HL-60 (cell line): ENCODE measurements around the gene VAV2.

Source experiments
- DNase-seq, 2 experiments: peaks; one replicate each; pipeline ENCODE4 v3.0.0-alpha.2; 2010 to 2020; ENCODE audit warnings: low read depth in 1 of 2, low spot score in 1 of 2
- H3K27ac ChIP-seq: fragments of 250-450 bp; sonication (Bioruptor Pico); replicated peaks from 2 replicates; pipeline ENCODE4 v1.5.1; 2020; ENCODE audit warnings: mild to moderate bottlenecking, moderate library complexity
- H3K27me3 ChIP-seq: fragments of 250-450 bp; sonication (Bioruptor Pico); 2 replicates; pipeline ENCODE4 v1.5.1; 2021; ENCODE audit warnings: mild to moderate bottlenecking, moderate library complexity; ENCODE audit not compliant: insufficient read depth, poor library complexity, severe bottlenecking
- H3K4me3 ChIP-seq: replicated peaks from 2 replicates; pipeline ENCODE4 v1.5.1; 2011; ENCODE audit warnings: mild to moderate bottlenecking, control low read depth, low read length; ENCODE audit not compliant: insufficient read depth
- GABPA ChIP-seq: IDR thresholded peaks from 2 replicates; pipeline ENCODE4 v1.6.1; 2012; ENCODE audit warnings: low read depth
- POLR2AphosphoS5 ChIP-seq: IDR thresholded peaks from 2 replicates; pipeline ENCODE4 v1.6.1; 2012; ENCODE audit warnings: low read depth
- SPI1 ChIP-seq: IDR thresholded peaks from 2 replicates; pipeline ENCODE4 v1.6.1; 2012; ENCODE audit warnings: low read depth, mild to moderate bottlenecking, borderline replicate concordance
- TF ChIP-seq, protein P1 (sequence below): IDR thresholded peaks from one replicate; pipeline ENCODE4 v1.5.1; 2011; ENCODE audit warnings: low read length, control low read depth, inconsistent platforms; ENCODE audit not compliant: insufficient read depth
- TF ChIP-seq, protein P2 (sequence below): IDR thresholded peaks from 2 replicates; pipeline ENCODE4 v1.6.1; 2012; ENCODE audit warnings: low read depth; ENCODE audit not compliant: insufficient replicate concordance

VAV2 gene

DNA sequence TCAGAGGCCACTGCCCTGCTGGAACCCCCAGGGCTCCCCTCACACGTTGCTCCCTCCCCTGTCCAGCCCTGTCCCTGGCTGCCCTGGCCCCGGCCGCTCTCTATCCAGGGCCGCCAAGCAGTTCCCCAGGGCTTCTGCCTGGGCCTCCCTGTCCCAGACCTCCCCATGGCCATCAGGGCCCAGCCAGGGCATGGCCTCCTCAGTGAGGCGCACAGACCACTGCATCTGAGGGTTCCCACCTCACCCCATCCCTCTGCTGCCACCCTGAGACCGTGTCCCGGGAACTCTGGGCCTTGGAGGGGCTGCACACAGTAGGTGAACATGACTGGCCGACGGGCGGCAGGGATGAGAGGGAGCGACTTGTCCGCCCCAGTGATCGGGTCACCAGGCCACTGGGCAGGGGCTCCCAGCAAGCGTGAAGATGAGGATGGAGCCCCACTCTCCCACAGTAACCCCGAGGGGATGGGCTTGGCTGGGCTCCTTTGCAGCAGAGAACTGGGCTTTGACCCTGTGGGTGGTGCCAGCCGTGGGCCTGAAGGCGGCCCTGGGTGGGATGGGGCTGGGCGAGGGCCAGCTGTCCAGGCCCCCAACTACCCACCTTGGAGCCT lies 145.5 kb downstream of the VAV2 start:
- Histone ChIP-seq H3K27me3 (peaks cover 2% of the 10 kb centered on the region), H3K4me3 (no peak overlapping the region), H3K27ac (no peak overlapping the region)
- TF ChIP-seq, protein P1, sequence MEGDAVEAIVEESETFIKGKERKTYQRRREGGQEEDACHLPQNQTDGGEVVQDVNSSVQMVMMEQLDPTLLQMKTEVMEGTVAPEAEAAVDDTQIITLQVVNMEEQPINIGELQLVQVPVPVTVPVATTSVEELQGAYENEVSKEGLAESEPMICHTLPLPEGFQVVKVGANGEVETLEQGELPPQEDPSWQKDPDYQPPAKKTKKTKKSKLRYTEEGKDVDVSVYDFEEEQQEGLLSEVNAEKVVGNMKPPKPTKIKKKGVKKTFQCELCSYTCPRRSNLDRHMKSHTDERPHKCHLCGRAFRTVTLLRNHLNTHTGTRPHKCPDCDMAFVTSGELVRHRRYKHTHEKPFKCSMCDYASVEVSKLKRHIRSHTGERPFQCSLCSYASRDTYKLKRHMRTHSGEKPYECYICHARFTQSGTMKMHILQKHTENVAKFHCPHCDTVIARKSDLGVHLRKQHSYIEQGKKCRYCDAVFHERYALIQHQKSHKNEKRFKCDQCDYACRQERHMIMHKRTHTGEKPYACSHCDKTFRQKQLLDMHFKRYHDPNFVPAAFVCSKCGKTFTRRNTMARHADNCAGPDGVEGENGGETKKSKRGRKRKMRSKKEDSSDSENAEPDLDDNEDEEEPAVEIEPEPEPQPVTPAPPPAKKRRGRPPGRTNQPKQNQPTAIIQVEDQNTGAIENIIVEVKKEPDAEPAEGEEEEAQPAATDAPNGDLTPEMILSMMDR: no peak
- TF ChIP-seq, protein P2, sequence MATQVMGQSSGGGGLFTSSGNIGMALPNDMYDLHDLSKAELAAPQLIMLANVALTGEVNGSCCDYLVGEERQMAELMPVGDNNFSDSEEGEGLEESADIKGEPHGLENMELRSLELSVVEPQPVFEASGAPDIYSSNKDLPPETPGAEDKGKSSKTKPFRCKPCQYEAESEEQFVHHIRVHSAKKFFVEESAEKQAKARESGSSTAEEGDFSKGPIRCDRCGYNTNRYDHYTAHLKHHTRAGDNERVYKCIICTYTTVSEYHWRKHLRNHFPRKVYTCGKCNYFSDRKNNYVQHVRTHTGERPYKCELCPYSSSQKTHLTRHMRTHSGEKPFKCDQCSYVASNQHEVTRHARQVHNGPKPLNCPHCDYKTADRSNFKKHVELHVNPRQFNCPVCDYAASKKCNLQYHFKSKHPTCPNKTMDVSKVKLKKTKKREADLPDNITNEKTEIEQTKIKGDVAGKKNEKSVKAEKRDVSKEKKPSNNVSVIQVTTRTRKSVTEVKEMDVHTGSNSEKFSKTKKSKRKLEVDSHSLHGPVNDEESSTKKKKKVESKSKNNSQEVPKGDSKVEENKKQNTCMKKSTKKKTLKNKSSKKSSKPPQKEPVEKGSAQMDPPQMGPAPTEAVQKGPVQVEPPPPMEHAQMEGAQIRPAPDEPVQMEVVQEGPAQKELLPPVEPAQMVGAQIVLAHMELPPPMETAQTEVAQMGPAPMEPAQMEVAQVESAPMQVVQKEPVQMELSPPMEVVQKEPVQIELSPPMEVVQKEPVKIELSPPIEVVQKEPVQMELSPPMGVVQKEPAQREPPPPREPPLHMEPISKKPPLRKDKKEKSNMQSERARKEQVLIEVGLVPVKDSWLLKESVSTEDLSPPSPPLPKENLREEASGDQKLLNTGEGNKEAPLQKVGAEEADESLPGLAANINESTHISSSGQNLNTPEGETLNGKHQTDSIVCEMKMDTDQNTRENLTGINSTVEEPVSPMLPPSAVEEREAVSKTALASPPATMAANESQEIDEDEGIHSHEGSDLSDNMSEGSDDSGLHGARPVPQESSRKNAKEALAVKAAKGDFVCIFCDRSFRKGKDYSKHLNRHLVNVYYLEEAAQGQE: no peak
- no peak for DNase-seq

DNA sequence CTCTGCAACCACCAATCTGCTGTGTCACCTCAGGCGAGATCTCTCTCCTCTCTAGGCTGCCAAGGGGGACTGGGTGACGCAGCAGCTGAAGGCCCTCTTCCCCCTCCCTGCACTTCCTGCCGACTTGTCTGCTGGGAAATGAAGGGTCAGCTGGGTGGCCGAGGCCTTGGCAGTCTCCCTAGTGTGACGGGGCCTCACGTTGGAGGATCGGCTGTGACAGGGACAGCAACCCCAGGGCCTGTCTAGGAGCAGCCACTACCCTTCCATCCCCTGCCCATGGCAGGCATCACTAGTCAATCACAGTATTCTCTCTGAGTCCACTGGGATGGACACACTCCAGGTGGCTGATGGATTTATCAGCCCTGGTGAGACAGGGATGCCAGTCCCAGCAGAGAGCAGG lies 146.7 kb downstream of the VAV2 start:
- no peak overlapping the region for H3K27ac ChIP-seq
- TF ChIP-seq POLR2AphosphoS5 (no peak), GABPA (no peak), SPI1 (no peak)
- TF ChIP-seq, protein P2: no peak
- TF ChIP-seq, protein P1: no peak

GRCh38 chr9:133844881-133845410 lies 147.2 kb downstream of the VAV2 start:
- Histone ChIP-seq H3K27ac (no peak overlapping the region), H3K27me3 (peaks cover 2% of the 10 kb centered on the region), H3K4me3 (no peak overlapping the region)
- TF ChIP-seq, protein P1: no peak
- TF ChIP-seq, protein P2: no peak
- TF ChIP-seq GABPA (no peak), POLR2AphosphoS5 (no peak), SPI1 (no peak)
- DNase-seq: no peak

More for the DNA sequence above, 146.7 kb downstream of the VAV2 start:
- peak in 1 of 2 experiments; percentile 41 for DNase-seq
- Histone ChIP-seq H3K4me3 (no peak overlapping the region), H3K27me3 (peaks cover 2% of the 10 kb centered on the region)
